ENCODE measurements around the gene ZYX. TPM values are rescaled to one million over a fixed set of nuclear protein-coding genes. Genes with fewer than 3 reads are reported as not detected.

ZYX gene
- total RNA-seq, 1 experiment from 2014 or later: 145 TPM

DNA sequence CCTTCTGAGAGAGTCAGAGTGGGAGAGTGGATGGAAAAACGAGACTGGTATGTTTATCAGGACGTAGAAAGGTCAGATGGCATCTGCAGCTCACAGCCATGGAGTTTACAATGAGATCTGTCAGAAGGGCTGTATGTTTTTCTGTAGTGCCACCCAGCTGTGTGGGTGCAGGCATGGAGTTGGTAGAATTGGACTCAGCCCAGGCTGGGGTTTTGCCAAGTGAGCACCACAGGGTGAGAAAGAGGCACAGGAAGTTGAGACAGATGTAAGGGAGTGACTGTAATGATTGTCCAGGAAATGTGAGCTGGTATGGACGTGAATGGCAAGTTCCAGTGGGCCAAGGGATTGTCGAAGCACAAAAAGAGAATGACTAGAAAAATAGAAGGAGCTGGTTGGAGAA, 9.1 kb upstream of the ZYX start:
- H3K79me2 ChIP-seq (ENCODE audit: low read depth): no peaks in the 10 kb centered on the region
- ChIA-PET CTCF (no interaction called here), POLR2A (ENCODE audit: unreplicated experiment) (interaction anchor here (0.6 kb wide), 3 partner anchors 76 to 129 kb away, joined by 3 to 4 read pairs (median 4); partner anchors contain the start of gene CASP2)
- no peak overlapping the region for H2AFZ ChIP-seq
- no TSS peak for BruUV-seq (replicated peaks)
- peaks cover 41% of the 10 kb centered on the region for H3K4me1 ChIP-seq (replicated peaks; ENCODE audit: insufficient read depth)
- intact Hi-C loops (cut with micrococcal nuclease; ENCODE audit: unreplicated experiment): no loop called here
- no peaks in the 10 kb centered on the region for H3K9me3 ChIP-seq (ENCODE audit: insufficient read depth, low read depth)
- no peaks in the 10 kb centered on the region for H3K36me3 ChIP-seq (ENCODE audit: low read depth)
- no peak overlapping the region for H3K27ac ChIP-seq
- peaks cover 9% of the 10 kb centered on the region; the same call in 1 of the 2 replicates for H3F3A ChIP-seq (ENCODE audit: insufficient read depth, low read depth)
- H3K4me2 ChIP-seq: no peak overlapping the region
- H4K20me1 ChIP-seq (ENCODE audit: insufficient read depth): no peaks in the 10 kb centered on the region
- H3K9me2 ChIP-seq (ENCODE audit: insufficient read depth): no peaks in the 10 kb centered on the region
- DNase-seq: peak in 1 of 2 experiments; percentile 56
- H3K4me3 ChIP-seq: no peak overlapping the region
- no peak for TF ChIP-seq EZH2 (IDR thresholded peaks at IDR 0.05; ENCODE audit: low read depth)
- TF ChIP-seq, protein P1, sequence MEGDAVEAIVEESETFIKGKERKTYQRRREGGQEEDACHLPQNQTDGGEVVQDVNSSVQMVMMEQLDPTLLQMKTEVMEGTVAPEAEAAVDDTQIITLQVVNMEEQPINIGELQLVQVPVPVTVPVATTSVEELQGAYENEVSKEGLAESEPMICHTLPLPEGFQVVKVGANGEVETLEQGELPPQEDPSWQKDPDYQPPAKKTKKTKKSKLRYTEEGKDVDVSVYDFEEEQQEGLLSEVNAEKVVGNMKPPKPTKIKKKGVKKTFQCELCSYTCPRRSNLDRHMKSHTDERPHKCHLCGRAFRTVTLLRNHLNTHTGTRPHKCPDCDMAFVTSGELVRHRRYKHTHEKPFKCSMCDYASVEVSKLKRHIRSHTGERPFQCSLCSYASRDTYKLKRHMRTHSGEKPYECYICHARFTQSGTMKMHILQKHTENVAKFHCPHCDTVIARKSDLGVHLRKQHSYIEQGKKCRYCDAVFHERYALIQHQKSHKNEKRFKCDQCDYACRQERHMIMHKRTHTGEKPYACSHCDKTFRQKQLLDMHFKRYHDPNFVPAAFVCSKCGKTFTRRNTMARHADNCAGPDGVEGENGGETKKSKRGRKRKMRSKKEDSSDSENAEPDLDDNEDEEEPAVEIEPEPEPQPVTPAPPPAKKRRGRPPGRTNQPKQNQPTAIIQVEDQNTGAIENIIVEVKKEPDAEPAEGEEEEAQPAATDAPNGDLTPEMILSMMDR (conservative IDR thresholded peaks at IDR 0.05): no peak
- H3K27me3 ChIP-seq (ENCODE audit: insufficient read depth, low read depth): no peaks in the 10 kb centered on the region

DNA sequence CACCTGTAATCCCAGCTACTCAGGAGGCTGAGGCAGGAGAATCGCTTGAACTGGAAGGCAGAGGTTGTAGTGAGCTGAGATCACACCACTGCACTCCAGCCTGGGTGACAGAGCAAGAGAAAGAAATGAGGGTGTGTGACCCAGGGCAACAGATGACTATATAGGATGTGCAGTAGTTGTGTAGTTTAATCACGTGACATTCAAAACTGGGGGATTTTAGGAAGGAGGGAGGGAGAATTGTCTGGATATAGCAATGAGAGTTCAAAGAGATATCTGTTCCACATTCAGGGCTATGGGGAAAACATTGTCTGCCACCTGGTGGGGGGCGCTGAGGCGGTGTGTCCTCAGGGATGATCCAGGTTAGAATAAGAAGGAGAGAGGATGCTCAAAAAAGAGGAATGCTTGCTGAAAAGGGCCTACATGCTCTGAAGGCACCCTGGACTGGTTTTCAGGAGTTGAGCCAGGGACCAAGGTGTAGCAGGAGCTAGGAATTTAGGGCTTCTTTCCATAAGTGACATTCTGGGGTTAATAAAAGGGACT, 7.8 kb upstream of the ZYX start:
- H2AFZ ChIP-seq: no peak overlapping the region
- no peak overlapping the region for H3K4me2 ChIP-seq
- CTCF ChIA-PET: no interaction called here
- H3K9me2 ChIP-seq (ENCODE audit: insufficient read depth): no peaks in the 10 kb centered on the region
- TF ChIP-seq, protein P1 (conservative IDR thresholded peaks at IDR 0.05): peak; percentile 27; the same call in 1 of the 2 replicates
- no peak for TF ChIP-seq EZH2 (IDR thresholded peaks at IDR 0.05; ENCODE audit: low read depth)
- BruUV-seq (replicated peaks): no TSS peak
- H3K79me2 ChIP-seq (ENCODE audit: low read depth): no peaks in the 10 kb centered on the region
- H3K4me1 ChIP-seq (replicated peaks; ENCODE audit: insufficient read depth): peaks cover 30% of the 10 kb centered on the region
- POLR2A ChIA-PET (ENCODE audit: unreplicated experiment): no interaction called here
- H3K9me3 ChIP-seq (ENCODE audit: insufficient read depth, low read depth): no peaks in the 10 kb centered on the region
- intact Hi-C loops (cut with micrococcal nuclease; ENCODE audit: unreplicated experiment): no loop called here
- DNase-seq: no peak
- H3K4me3 ChIP-seq: no peak overlapping the region
- no peak overlapping the region for H3K27ac ChIP-seq
- no peaks in the 10 kb centered on the region for H3K27me3 ChIP-seq (ENCODE audit: insufficient read depth, low read depth)
- no peaks in the 10 kb centered on the region for H4K20me1 ChIP-seq (ENCODE audit: insufficient read depth)
- peaks cover 5% of the 10 kb centered on the region; the same call in 1 of the 2 replicates for H3F3A ChIP-seq (ENCODE audit: insufficient read depth, low read depth)
- no peaks in the 10 kb centered on the region for H3K36me3 ChIP-seq (ENCODE audit: low read depth)

DNA sequence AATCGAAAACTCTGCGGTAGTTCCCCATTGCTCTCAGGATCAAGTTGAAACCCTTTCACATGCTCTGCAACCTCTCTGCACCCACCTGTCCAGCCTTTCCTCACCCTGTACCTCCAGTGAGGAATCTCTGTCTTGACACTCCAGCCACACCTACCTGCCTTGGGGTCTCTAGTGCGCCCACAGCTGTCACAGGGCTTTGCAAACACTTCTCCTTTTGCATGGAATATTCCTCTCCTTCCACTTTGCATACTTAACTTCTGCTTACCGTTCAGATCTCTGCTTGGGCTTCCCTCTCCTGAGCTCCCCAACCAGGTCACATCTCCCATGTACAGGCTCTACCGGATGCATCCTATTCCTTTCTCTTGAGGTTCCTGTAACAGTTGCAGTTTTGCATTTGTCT, 6.6 kb upstream of the ZYX start:
- intact Hi-C loops (cut with micrococcal nuclease; ENCODE audit: unreplicated experiment): no loop called here
- no peaks in the 10 kb centered on the region for H3K27me3 ChIP-seq (ENCODE audit: insufficient read depth, low read depth)
- peaks cover 27% of the 10 kb centered on the region for H3K4me1 ChIP-seq (replicated peaks; ENCODE audit: insufficient read depth)
- H3K9me3 ChIP-seq (ENCODE audit: insufficient read depth, low read depth): no peaks in the 10 kb centered on the region
- H3F3A ChIP-seq (ENCODE audit: insufficient read depth, low read depth): no peaks in the 10 kb centered on the region
- ChIA-PET POLR2A (ENCODE audit: unreplicated experiment) (no interaction called here), CTCF (interaction anchor here (0.6 kb wide), 1 partner anchor 36 kb away, joined by 4 read pairs; no protein-coding TSS in a partner anchor)
- H3K4me3 ChIP-seq: no peak overlapping the region
- no peak for TF ChIP-seq EZH2 (IDR thresholded peaks at IDR 0.05; ENCODE audit: low read depth)
- TF ChIP-seq, protein P1 (conservative IDR thresholded peaks at IDR 0.05): no peak
- BruUV-seq (replicated peaks): no TSS peak
- no peak overlapping the region for H3K27ac ChIP-seq
- no peaks in the 10 kb centered on the region for H4K20me1 ChIP-seq (ENCODE audit: insufficient read depth)
- H3K4me2 ChIP-seq: no peak overlapping the region
- no peaks in the 10 kb centered on the region for H3K36me3 ChIP-seq (ENCODE audit: low read depth)
- H3K9me2 ChIP-seq (ENCODE audit: insufficient read depth): no peaks in the 10 kb centered on the region
- H2AFZ ChIP-seq: no peak overlapping the region
- no peak for DNase-seq
- peaks cover 10% of the 10 kb centered on the region for H3K79me2 ChIP-seq (ENCODE audit: low read depth)
